ENCODE data around the gene ITGAD. TPM values are rescaled to one million over a fixed set of nuclear protein-coding genes. Genes with fewer than 3 reads are reported as not detected.

ITGAD gene
- total RNA-seq, 1 donor from 2014 or later, result not detected

DNA sequence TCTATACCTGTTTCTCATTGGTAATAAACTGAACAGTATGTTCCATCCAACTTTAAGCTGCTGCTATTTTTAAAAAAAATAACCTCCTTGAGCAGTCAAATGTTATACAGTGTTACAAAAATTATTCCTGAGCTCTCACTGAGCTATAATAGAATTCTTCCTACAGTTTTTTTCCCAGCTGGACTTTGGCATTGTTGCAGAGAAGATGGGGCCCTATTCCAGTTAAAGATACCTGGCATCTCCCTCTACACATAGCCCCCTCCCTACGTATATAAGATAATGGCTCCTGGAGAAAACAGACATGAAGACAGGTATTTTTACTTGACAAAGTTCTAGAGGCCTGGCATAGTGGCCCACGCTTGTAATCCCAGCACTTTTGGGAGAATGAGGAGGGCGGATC, 36.7 kb downstream of the ITGAD start:
- no peak for DNase-seq (ENCODE audit: extremely low spot score in 2 of 2)
- Histone ChIP-seq H3K4me1 (peaks cover 5% of the 10 kb centered on the region), H3K27ac (no peak overlapping the region), H3K9me3 (no peaks in the 10 kb centered on the region), H3K36me3 (no peaks in the 10 kb centered on the region), H3K27me3 (no peaks in the 10 kb centered on the region), H3K4me3 (no peak overlapping the region)
- TF ChIP-seq, protein P1, sequence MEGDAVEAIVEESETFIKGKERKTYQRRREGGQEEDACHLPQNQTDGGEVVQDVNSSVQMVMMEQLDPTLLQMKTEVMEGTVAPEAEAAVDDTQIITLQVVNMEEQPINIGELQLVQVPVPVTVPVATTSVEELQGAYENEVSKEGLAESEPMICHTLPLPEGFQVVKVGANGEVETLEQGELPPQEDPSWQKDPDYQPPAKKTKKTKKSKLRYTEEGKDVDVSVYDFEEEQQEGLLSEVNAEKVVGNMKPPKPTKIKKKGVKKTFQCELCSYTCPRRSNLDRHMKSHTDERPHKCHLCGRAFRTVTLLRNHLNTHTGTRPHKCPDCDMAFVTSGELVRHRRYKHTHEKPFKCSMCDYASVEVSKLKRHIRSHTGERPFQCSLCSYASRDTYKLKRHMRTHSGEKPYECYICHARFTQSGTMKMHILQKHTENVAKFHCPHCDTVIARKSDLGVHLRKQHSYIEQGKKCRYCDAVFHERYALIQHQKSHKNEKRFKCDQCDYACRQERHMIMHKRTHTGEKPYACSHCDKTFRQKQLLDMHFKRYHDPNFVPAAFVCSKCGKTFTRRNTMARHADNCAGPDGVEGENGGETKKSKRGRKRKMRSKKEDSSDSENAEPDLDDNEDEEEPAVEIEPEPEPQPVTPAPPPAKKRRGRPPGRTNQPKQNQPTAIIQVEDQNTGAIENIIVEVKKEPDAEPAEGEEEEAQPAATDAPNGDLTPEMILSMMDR (IDR thresholded peaks at IDR 0.05), result no peak
- TF ChIP-seq POLR2A (IDR thresholded peaks at IDR 0.05) (no peak), POLR2AphosphoS5 (IDR thresholded peaks at IDR 0.05; ENCODE audit: insufficient read depth in 1 of 2, low read depth in 1 of 2) (no peak)
- intact Hi-C loops (cut with DNase I), result no loop called here

DNA sequence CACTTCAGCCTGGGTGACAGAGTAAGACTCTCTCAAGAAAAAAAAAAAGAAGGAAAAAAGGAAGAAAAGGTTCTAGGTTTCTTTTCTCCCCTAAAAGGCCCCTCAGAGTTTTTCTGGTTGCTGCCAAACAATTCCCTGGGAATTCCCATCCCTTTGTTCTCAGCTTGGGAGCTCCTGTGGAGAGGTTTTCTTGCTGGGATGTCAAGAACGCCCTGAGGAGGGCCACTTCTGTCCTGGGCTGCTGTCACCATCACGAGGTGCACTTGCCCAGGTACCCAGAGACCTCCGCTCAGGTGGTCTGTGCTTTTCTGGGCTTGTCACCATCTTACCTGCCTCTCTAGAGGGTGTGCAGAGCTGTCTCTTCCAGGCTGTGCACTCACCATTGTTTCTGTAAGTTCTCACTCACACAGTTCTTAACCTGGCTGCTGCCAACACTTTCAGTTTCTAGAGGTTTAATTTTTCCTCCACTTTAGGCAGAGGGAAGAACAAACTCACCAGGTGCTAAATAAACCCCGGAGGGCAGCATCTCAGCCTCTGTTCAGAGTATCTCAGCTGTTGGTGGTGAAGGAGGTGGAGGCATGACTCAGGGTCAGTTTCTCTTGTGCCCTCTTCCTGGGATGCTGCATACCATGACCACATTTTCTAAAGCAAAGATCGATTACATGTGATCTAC, 37.4 kb downstream of the ITGAD start:
- no peak overlapping the region for H3K4me3 ChIP-seq
- TF ChIP-seq POLR2A (IDR thresholded peaks at IDR 0.05) (no peak), POLR2AphosphoS5 (IDR thresholded peaks at IDR 0.05; ENCODE audit: insufficient read depth in 1 of 2, low read depth in 1 of 2) (no peak)
- TF ChIP-seq, protein P1 (IDR thresholded peaks at IDR 0.05), result no peak
- peaks cover 5% of the 10 kb centered on the region for H3K4me1 ChIP-seq
- DNase-seq (ENCODE audit: extremely low spot score in 2 of 2), result no peak
- no peaks in the 10 kb centered on the region for H3K27me3 ChIP-seq
- H3K27ac ChIP-seq, result no peak overlapping the region
- no peaks in the 10 kb centered on the region for H3K9me3 ChIP-seq
- H3K36me3 ChIP-seq, result no peaks in the 10 kb centered on the region
- intact Hi-C loops (cut with DNase I), result no loop called here

DNA sequence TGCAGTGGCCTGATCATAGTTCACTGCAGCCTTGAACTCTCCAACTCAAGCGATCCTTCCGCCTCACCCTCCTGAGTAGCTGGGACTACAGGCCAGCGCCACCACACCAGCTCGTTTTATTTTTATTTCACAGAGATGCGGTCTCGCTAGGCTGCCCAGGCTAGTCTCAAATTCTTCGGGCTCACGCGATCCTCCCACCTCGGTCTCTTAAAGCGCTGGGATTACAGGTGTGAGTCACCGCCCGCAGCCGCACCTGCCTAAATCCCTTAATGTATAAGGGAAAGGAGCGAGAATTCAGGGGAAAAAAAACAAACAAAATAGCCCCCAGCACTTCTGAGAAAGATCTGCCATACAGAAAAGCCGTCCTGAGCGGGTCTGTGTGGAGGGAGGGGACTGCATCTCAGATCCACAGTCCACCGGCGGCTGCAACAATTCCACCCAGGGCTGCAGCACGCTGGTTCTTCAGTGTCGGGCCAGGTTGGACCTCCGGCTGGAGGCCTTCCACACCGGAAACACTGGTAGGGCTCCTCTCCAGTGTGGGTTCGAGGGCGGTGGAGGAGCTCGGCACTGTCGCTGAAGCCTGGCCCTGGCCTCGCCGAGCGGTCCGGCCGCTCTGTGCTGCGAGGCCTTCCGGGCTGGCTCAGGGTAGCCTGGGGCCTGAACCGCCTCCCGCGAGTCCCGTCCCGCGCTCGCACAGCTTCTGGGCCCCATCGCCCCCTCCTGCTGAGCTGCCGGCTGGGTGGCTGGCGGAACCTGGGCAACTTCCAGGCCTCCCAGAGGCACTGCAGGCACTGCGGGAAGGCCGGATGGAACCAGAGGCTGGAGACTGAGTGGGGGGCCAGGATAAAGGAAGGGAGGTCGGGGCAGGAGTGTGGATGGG, 42.4 kb downstream of the ITGAD start:
- no peak overlapping the region for H3K4me3 ChIP-seq
- TF ChIP-seq POLR2AphosphoS5 (IDR thresholded peaks at IDR 0.05; ENCODE audit: insufficient read depth in 1 of 2, low read depth in 1 of 2) (no peak), POLR2A (IDR thresholded peaks at IDR 0.05) (no peak)
- TF ChIP-seq, protein P1 (IDR thresholded peaks at IDR 0.05), result no peak
- DNase-seq (ENCODE audit: extremely low spot score in 2 of 2), result no peak
- H3K36me3 ChIP-seq, result no peaks in the 10 kb centered on the region
- intact Hi-C loops (cut with DNase I), result no loop called here
- no peaks in the 10 kb centered on the region for H3K9me3 ChIP-seq
- H3K4me1 ChIP-seq, result no peaks in the 10 kb centered on the region
- H3K27me3 ChIP-seq, result no peaks in the 10 kb centered on the region
- no peak overlapping the region for H3K27ac ChIP-seq

DNA sequence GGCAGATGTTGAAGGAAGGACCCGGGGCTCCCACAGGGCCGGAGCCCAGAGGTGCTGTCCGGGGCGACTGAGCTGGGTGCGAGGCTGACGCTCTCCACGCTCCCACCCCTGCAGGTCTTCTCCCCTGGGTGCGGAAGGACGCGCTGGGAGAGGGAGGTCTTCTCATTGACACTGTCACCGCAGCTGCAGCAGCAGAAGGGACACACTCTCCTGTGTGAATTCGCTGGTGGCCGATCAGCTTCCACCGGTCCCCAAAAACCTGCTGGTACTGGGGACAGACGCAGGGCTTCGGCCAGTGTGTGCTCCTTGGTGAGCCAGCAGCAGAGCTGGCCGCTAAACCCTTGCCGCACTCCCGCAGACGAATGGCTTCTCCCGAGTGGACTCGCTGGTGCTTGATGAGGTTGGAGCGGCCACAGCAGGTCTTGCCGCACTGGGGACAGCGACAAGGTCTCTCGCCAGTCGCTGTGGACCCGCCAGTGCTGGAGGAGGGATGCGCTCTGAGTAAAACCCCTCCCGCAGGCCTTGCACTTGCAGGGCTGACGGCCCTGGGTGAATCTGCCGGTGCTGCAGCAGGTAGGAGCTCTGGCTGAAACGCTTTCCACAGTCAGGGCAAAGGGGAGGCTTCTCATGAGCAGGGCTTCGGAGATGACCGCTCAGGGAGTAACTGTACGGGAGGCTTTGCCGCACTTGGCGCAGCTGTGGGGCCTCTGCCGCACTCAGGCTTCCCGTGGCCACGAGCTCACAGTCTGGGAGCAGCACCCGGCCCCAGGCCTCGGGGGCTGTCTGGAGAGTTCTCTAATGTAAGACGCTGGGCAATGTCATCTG, 43.3 kb downstream of the ITGAD start:
- H3K4me1 ChIP-seq, result no peaks in the 10 kb centered on the region
- no peak for TF ChIP-seq POLR2AphosphoS5 (IDR thresholded peaks at IDR 0.05; ENCODE audit: insufficient read depth in 1 of 2, low read depth in 1 of 2)
- TF ChIP-seq POLR2A (IDR thresholded peaks at IDR 0.05), result no peak
- TF ChIP-seq, protein P1 (IDR thresholded peaks at IDR 0.05), result no peak
- no peak overlapping the region for H3K27ac ChIP-seq
- no peak overlapping the region for H3K4me3 ChIP-seq
- H3K36me3 ChIP-seq, result no peaks in the 10 kb centered on the region
- no peaks in the 10 kb centered on the region for H3K27me3 ChIP-seq
- no peaks in the 10 kb centered on the region for H3K9me3 ChIP-seq
- intact Hi-C loops (cut with DNase I), result no loop called here
- DNase-seq (ENCODE audit: extremely low spot score in 2 of 2), result no peak
